HG03378 (cell line): ENCODE measurements around the gene LRRC51.

Experiments used
- ATAC-seq: cut with Tn5 transposase; IDR thresholded peaks from one replicate; pipeline ENCODE4 v1.9.1; 2021; ENCODE audit warnings: mild to moderate bottlenecking, moderate library complexity; ENCODE audit not compliant: unreplicated experiment

Gene LRRC51

DNA sequence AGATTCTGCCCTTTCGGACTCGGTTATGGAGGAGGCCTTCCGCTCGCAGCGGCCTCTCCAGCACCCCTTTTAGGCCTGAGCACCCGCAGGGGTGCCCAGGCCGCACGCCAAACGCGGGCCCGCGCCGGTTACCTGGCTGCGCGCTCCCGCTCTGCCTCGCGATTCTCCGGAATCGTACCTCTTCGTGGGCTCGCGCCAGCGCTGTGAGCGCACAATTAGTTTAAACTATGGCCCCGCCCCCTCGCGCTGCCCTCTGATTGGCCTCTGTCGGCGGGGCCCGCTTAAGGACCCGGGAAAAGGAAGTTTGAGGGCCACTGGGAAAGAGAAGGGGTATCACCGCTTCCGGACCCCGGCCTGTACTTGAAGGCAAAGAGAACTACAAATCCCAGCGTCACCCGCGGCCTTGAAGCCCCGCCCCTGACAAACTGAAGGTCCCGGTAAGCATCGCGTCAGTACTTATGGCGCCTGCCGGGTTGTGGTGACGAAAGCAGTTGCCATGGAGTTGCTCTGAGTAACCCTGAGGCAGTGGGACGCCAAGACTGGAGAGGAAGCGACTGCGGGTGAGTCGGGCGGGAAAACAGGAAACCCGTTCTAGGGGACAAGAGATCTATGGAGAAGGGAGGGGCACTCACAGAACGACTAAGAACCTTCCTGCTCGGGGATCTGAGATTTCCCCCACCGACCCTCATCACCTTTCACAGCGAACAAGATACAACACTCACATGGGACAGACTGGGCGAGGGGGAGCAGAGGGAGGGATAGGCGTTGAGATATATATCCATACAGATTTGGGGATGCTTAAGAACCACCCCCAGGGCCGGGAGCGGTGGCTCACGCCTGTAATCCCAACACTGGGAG lies at the start of gene LRRC51, which contains the start of gene NUMA1:
LRRC51 (plus strand) TSS at position 525 of the 858 bp plus-strand sequence. CDS start 8,234 bp downstream, outside the sequence.
NUMA1 (minus strand) TSS at position 217 of the 858 bp plus-strand sequence. CDS start 44,599 bp downstream, outside the sequence.
- peak; percentile 93 for ATAC-seq

GRCh38 chr11:72036687-72037086 lies 44.0 kb upstream of the LRRC51 start:
- no peak for ATAC-seq

- no peak for ATAC-seq
These were observed 42.9 kb upstream of the LRRC51 start for GRCh38 chr11:72037554-72038311.

DNA sequence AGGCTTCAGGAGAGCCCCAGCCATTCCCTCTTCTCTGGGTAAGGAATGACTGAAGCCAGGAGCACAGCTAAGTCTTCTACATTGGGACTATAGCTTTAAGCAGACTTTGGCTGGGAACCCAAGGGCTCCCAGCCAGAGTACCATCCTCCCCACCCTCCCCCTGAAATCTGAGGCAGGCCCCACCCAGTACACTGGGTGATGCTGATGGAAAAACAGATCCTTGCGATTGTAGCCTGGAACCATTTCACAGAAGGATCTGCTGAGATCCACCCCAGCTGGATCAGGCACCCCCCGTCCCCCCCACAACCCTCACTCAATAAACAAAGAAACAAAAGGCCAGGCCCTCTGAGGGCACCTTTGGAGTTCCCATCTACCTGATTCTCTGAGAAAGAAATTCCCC lies 42.2 kb upstream of the LRRC51 start:
- ATAC-seq = no peak

DNA sequence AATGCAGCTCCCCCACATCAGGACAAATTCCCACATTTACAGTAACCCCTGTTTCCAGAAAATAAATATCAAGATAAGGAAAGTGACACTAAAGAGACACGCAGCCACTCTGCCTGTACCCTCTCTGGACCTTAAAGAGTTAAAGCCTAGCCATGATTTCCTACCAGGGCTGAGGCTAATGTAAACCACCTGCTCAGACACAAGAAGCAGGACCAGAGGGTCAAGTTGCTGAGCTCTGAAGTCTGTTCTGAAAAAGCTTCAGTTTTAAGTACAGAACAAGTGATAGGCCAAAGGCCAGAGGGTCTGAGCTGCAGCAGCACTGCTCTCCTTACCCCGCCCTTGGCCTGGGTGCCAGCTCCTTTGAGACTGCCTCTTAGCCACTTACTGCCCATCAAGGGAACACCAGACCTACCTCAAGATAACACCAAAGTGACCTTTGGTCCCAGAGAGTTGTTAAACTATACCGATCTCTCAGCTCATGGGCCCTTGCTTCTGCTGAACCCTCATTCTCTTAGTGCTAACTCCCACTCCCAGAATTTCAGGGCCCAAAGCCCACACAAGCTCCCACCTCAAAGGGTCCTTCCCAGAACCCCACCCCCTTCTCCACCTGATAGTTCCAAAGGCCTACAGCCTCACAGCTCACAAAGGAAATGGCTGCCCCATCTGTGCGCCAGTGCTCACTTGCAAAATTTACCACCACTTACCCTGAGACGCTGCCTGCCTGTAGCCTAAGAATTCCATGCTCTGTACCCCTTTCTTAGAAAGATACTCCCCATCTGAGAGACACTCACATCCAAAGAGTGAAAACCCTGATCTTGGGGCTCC lies 41.4 kb upstream of the LRRC51 start:
- ATAC-seq = no peak

- no peak for ATAC-seq
These were observed 40.7 kb upstream of the LRRC51 start for GRCh38 chr11:72039856-72040401.

GRCh38 chr11:72040491-72041363 lies 39.9 kb upstream of the LRRC51 start:
- ATAC-seq = no peak

GRCh38 chr11:72041364-72042063 lies 39.1 kb upstream of the LRRC51 start:
- ATAC-seq = no peak

DNA sequence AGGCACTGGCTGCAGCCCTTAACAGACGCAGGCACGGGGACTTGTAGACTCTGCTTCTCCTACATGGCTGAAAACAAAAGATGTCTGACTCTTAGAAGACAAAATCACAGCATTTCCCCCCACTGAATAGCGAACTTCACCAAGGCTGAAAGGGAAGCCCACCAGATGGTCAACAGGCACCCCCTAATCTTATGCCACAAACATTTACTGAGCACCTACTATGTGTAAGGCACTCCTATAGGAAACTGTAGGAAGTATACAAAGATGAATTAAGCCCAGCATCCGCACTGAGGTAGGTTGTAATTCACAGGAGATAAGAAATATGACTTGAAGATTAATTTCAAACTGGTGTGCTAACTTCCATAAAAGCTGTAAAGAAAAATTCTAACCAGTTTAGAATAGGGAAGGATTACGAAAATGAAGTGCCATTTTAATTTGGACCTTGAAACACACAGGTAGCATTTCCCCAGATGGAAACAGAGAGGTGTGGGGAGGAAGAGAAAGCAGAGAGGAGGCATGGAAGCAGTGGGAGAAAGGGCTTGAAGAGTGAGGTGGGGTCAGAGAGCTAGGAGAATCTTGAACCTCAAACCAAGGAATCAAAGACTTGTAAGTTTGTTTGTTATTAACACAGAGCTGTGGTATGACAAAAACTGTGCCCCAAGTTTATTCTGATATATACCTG lies 38.4 kb upstream of the LRRC51 start:
- ATAC-seq = no peak

- no peak for ATAC-seq
These were observed 34.8 kb upstream of the LRRC51 start for GRCh38 chr11:72045849-72046248.

- ATAC-seq = no peak
These were observed 31.7 kb upstream of the LRRC51 start for GRCh38 chr11:72048766-72049460.

DNA sequence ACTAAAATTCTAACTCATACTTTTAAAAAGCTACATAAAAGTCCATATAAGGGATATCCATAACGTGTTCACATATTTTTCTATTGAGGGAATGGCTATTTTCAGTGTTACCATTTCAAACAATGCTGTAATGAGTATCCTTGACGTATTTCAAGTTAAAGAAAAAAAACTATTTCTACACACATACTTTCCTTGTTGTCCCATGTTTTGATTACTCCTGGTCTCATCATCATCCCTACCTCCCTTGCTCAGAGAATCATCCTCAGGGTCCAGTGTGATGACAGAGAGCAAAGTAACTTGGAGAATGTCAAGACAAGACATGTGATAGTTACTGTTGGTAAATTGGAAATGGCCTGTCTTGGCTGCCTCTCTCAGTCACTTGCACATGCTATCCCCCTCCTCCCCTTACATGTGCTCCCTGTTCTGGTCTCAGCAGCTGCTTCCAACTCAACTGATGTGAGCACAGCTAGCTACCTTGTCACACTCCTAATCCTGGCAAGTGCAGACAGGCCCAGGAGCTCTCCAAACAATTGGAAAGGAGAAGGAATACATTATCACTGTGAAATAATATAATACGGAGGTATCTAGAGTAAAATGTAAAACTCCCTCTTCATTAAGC lies 22.1 kb upstream of the LRRC51 start:
- no peak for ATAC-seq

DNA sequence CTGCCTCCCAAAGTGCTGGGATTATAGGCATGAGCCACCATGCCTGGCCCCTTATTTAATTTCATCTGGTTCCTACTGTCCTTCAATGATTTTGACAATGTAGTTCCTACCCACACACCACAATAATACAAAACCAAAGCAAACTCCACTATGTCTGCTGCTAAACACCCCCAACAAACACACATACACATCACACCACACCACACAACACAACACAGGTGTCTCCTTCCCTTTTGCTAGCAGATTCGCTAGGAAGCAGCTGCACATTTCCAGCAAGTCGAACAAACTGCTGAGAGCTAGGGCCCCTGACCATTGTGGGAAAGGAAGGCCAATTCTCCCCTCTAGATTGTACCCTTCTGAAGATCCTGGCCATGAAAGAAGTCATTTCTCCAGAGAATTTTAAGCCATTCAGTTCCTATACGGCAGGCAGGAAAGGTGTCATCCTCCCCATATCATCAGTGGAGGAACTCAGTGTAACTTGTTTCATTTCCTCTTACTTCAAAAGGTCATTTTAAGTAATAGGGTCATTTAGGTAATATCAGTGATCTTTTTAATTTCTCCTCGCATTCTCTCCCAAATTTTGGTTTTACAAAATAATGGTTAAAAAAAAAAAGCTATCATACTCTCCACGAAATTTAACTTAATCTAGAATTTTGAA lies 18.8 kb upstream of the LRRC51 start:
- ATAC-seq = no peak

DNA sequence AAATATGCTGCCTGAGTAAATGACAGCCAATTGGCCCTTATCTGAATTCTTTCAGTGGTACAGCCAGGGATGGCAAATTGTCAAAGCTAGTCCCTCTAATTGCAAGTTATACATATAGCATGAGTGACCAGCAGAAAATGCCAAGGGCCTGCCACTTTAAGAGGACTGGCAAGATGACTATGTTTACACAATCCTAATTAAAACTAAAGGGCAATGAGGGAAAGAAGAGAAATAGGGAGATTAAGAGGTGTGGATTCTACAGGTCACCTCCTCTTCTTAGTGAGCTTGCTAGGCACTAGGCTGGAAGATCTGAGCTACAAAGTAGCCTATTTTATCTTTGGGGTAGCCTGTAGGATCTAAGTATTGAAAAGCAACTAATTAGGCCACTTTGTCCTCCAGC lies 13.8 kb upstream of the LRRC51 start:
- ATAC-seq = no peak

DNA sequence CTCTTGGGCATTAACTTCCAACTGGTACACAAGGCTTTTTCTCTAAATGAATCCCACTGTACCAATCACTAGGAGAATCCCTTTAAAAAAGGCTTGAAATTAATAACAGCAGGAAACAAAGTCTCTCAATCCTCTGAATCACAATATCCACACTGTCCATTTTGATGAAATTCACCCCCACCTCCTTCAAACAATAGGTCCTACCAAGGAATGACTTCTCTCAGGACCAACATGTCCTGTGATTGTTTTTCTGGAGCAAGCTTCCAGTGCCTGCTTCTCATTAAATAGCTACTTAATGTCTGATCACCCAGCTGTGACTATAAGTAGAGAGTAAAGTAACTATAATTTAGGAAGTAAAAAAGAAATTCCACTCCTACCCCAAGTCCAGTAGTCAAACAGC lies 13.4 kb upstream of the LRRC51 start:
- no peak for ATAC-seq

DNA sequence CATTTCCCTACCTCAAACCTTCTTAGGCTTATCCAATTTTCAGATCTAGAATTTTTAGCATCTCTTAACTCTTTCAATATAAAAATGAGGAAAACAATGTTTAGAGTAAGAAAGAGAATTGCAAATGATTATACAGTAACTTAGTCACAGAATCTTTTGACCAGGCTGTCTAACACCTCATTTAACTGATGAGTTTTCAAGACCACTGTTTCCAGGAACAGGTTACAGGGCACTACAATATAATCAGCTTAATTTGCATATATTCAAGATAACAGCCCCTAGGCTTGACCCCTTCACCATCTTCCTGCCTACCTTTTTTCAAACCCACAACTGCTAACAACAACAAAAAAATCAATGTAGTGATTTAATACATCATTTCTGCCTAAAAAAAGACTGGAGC lies 13.0 kb upstream of the LRRC51 start:
- no peak for ATAC-seq

GRCh38 chr11:72069200-72069599 lies 11.4 kb upstream of the LRRC51 start:
- no peak for ATAC-seq
